WTC11 (cell line): Measurements from ENCODE around the gene RNF145.

Experiments used
- ESRRA ChIP-seq: sonication (generic); formaldehyde crosslinking; IDR thresholded peaks from 2 replicates; pipeline ENCODE4 v1.8.1; 2022; ENCODE audit warnings: mild to moderate bottlenecking, missing genetic modification reagents, borderline replicate concordance
- HMGA2 ChIP-seq: fragments of 250-450 bp; sonication (Bioruptor Pico); IDR thresholded peaks from 2 replicates; pipeline ENCODE4 v1.4.0; 2021; ENCODE audit warnings: mild to moderate bottlenecking, moderate library complexity
- ZNF121 ChIP-seq: sonication (generic); formaldehyde crosslinking; IDR thresholded peaks from 2 replicates; pipeline ENCODE4 v1.8.0; 2023; ENCODE audit warnings: missing genetic modification reagents

- no peak for TF ChIP-seq ZNF121 (CRISPR knock-in tag)
- TF ChIP-seq ESRRA (CRISPR knock-in tag): no peak
- no peak for TF ChIP-seq HMGA2 (CRISPR knock-in tag)
These were observed 46.2 kb downstream of the RNF145 start for GRCh38 chr5:159163027-159163700.
